Peyer's patch (tissue), 4 donors: ENCODE results near the gene EPHB4. TPM values are rescaled to one million over a fixed set of nuclear protein-coding genes. Genes with fewer than 3 reads are reported as not detected.
"Not testable (repeated sequence)": the region's sequence is repeated elsewhere in the genome, so short reads cannot be mapped to it uniquely, and the experiment has no call there.

Source experiments
- DNase-seq, 3 donors: peaks; one replicate each; pipeline ENCODE4 v3.0.0-alpha.2; 2017 to 2019
- H3K27ac ChIP-seq, 4 donors: fragments of 200-600 bp; sonication (generic); one replicate each; pipeline ENCODE4 v1.5.1; 2016 to 2019
- H3K27me3 ChIP-seq, 2 donors: fragments of 200-600 bp; sonication (generic); one replicate each; pipeline ENCODE4 v1.5.1; 2019
- H3K36me3 ChIP-seq, 3 donors: fragments of 200-600 bp; sonication (generic); one replicate each; pipeline ENCODE4 v1.5.1; 2016 to 2019
- H3K4me1 ChIP-seq, 4 donors: fragments of 200-600 bp; sonication (generic); one replicate each; pipeline ENCODE4 v1.5.1; 2016 to 2019
- H3K4me3 ChIP-seq, 4 donors: fragments of 200-600 bp; sonication (generic); 1 replicate in 3 of 4; 2 replicates in 1 of 4; pipeline ENCODE4 v1.5.1; 2016 to 2019; ENCODE audit warnings: mild to moderate bottlenecking in 1 of 4
- H3K9me3 ChIP-seq, 4 donors: fragments of 200-600 bp; sonication (generic); one replicate each; pipeline ENCODE4 v1.5.1; 2016 to 2019; ENCODE audit warnings: mild to moderate bottlenecking in 1 of 4
- POLR2A ChIP-seq, 2 donors: fragments of 450-650 bp; IDR thresholded peaks; one replicate each; pipeline ENCODE4 v1.5.1; 2017; ENCODE audit warnings: antibody characterized with exemption in 2 of 2, mild to moderate bottlenecking in 2 of 2, moderate library complexity in 2 of 2
- total RNA-seq, 4 donors: library from RNA; depleted of rRNA; stranded (reverse); fragments of >200 nt; gene quantifications; one replicate each; pipeline ENCODE4 v1.1.0, GENCODE V29; 2016
- TF ChIP-seq, protein P1 (sequence below), 6 experiments: fragments of 450-650 bp in 4 of 6; fragments of 200-600 bp in 2 of 6; sonication (generic) in 1 of 6; IDR thresholded peaks; one replicate each; pipeline ENCODE4 v1.5.1; 2017 to 2019; ENCODE audit warnings: antibody characterized with exemption in 6 of 6, mild to moderate bottlenecking in 3 of 6, moderate library complexity in 1 of 6

EPHB4 gene
- total RNA-seq, 4 donors from 2014 or later = 10.3 to 48.7 (median 31.7) TPM

DNA sequence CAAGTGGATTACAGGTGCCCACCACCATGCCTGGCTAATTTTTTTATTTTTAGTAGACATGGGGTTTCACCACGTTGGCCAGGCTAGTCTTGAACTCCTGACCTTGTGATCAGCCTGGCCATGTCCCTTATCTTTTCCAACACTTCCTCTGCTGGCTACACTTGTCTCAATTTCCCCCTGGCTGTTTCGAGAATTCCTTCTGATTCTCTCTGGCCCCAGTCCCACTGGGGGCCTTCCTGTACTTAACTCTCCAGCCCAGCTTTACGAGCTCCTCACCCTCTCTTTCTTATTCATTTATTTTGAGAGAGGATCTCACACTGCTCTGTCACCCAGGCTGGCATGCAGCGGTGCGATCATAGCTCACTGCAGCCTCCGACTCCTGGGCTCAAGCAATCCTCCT is 8.5 kb downstream of the EPHB4 start:
- Histone ChIP-seq H3K4me3 (no peak overlapping the region), H3K4me1 (no peaks in the 10 kb centered on the region), H3K9me3 (no peaks in the 10 kb centered on the region), H3K27me3 (no peaks in the 10 kb centered on the region), H3K36me3 (peaks cover 0 to 67% (median 0%) of the 10 kb centered on the region in 3 donors), H3K27ac (no peak overlapping the region)
- DNase-seq = no peak
- no peak for TF ChIP-seq POLR2A (IDR thresholded peaks at IDR 0.05)
- TF ChIP-seq, protein P1, sequence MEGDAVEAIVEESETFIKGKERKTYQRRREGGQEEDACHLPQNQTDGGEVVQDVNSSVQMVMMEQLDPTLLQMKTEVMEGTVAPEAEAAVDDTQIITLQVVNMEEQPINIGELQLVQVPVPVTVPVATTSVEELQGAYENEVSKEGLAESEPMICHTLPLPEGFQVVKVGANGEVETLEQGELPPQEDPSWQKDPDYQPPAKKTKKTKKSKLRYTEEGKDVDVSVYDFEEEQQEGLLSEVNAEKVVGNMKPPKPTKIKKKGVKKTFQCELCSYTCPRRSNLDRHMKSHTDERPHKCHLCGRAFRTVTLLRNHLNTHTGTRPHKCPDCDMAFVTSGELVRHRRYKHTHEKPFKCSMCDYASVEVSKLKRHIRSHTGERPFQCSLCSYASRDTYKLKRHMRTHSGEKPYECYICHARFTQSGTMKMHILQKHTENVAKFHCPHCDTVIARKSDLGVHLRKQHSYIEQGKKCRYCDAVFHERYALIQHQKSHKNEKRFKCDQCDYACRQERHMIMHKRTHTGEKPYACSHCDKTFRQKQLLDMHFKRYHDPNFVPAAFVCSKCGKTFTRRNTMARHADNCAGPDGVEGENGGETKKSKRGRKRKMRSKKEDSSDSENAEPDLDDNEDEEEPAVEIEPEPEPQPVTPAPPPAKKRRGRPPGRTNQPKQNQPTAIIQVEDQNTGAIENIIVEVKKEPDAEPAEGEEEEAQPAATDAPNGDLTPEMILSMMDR (IDR thresholded peaks at IDR 0.05) = no peak

DNA sequence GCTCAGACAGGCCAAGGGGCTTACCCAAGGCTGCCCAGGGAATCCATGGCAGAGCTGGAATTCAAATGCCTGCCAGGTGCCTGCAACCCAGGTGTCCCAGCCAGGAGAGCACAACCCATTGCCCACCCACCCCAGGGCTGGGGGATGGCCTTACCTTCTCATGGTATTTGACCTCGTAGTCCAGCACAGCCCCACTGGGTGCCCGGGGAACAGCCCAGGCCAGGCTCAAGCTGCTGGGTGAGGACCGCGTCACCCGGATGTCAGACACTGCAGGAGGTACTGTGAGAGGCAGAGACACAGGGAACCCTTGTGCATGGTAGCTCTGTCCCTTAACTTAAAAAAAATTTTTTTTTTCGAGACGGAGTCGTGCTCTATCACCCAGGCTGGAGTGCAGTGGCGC is 9.0 kb downstream of the EPHB4 start:
- Histone ChIP-seq H3K27me3 (no peaks in the 10 kb centered on the region), H3K9me3 (no peaks in the 10 kb centered on the region), H3K36me3 (peaks cover 0 to 67% (median 0%) of the 10 kb centered on the region in 3 donors), H3K4me3 (no peak overlapping the region), H3K4me1 (no peaks in the 10 kb centered on the region), H3K27ac (no peak overlapping the region)
- no peak for DNase-seq
- no peak for TF ChIP-seq POLR2A (IDR thresholded peaks at IDR 0.05)
- TF ChIP-seq, protein P1 (IDR thresholded peaks at IDR 0.05) = no peak

DNA sequence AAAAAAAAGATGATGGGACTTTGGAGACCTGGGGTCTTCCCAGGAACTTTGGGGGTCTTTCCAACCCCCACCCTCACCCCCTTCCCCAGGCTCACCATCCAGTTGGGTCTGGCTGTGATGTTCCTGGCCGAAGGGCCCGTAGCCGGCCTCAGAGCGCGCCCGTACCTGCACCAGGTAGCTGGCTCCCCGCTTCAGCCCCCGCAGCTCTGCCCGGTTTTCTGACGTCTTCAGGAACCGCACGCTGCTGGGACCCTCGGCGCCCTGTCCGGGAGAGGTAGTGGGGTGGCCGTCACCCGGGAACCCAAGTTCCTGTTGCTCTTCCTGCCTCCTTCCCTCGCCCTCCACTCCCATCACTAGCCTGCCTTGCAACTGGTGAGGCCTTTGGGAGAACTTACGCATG is 10.2 kb downstream of the EPHB4 start:
- Histone ChIP-seq H3K4me1 (no peaks in the 10 kb centered on the region), H3K9me3 (no peaks in the 10 kb centered on the region), H3K27me3 (no peaks in the 10 kb centered on the region), H3K27ac (no peak overlapping the region), H3K4me3 (no peak overlapping the region), H3K36me3 (peaks cover 0 to 69% (median 0%) of the 10 kb centered on the region in 3 donors)
- no peak for DNase-seq
- TF ChIP-seq, protein P1 (IDR thresholded peaks at IDR 0.05) = no peak
- TF ChIP-seq POLR2A (IDR thresholded peaks at IDR 0.05) = no peak

GRCh38 chr7:100816515-100816914 is 10.8 kb downstream of the EPHB4 start:
- H3K36me3 ChIP-seq = peaks cover 0 to 67% (median 0%) of the 10 kb centered on the region in 3 donors
- H3K27ac ChIP-seq, H3K4me1 ChIP-seq, DNase-seq, H3K4me3 ChIP-seq, H3K9me3 ChIP-seq, H3K27me3 ChIP-seq: not testable (repeated sequence)

DNA sequence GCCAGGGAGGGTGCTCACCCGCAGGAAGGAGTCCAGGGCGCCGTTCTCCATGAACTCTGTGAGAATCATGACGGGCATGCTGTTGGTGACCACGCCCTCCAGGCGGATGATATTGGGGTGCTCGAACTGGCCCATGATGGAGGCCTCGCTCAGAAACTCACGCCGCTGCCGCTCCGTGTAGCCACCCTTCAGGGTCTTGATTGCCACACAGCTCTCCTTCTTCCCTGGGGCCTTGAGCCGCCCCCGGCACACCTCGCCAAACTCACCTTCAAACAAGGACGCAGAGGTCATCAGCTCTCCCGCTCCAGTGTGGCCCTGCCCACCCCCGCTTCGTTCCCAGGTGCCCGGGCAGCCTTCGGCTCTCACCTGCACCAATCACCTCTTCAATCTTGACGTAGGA is 14.6 kb downstream of the EPHB4 start:
- Histone ChIP-seq H3K27ac (no peak overlapping the region), H3K27me3 (no peaks in the 10 kb centered on the region), H3K9me3 (no peaks in the 10 kb centered on the region), H3K36me3 (peaks cover 0 to 68% (median 0%) of the 10 kb centered on the region in 3 donors), H3K4me3 (no peak overlapping the region), H3K4me1 (no peaks in the 10 kb centered on the region)
- DNase-seq = no peak
- TF ChIP-seq POLR2A (IDR thresholded peaks at IDR 0.05) = no peak
- TF ChIP-seq, protein P1 (IDR thresholded peaks at IDR 0.05) = no peak

DNA sequence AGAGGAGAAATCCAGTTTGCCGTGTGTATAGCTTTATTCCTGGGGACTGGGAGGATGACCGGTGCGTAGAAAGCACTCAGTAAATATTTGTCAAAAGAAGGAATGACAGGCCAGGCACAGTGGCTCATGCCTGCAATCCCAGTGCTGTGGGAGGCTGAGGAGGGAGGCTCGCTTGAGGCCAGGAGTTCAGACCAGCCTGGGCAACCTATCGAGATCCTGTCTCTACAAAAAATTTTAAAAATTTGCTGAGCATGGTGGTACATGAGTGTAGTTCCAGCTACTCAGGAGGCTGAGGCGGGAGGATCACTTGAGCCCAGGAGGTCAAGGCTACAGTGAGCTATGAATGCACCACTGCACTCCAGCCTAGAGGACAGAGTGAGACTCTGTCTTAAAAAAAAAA is 15.8 kb downstream of the EPHB4 start:
- H3K36me3 ChIP-seq = peaks cover 0 to 77% (median 0%) of the 10 kb centered on the region in 3 donors

More for the DNA sequence above, 15.8 kb downstream of the EPHB4 start:
- Histone ChIP-seq H3K4me1 (no peaks in the 10 kb centered on the region), H3K9me3 (no peaks in the 10 kb centered on the region), H3K4me3 (no peak overlapping the region), H3K27me3 (no peaks in the 10 kb centered on the region), H3K27ac (no peak overlapping the region)
- DNase-seq = no peak
- no peak for TF ChIP-seq POLR2A (IDR thresholded peaks at IDR 0.05)
- TF ChIP-seq, protein P1 (IDR thresholded peaks at IDR 0.05) = no peak
